K562 (cell line): ENCODE results near the gene RMND5A.

ENCODE experiments used
- CHD2 ChIP-seq: IDR thresholded peaks from 2 replicates; pipeline ENCODE4 v1.6.1; 2011; ENCODE audit warnings: low read depth, low read length
- CTCF ChIP-seq, 3 experiments: IDR thresholded peaks in 2 of 3; conservative IDR thresholded peaks in 1 of 3; 2 replicates each; pipeline ENCODE4 v1.5.1; 2011 to 2012; ENCODE audit warnings: low read length in 3 of 3, mild to moderate bottlenecking in 3 of 3, control low read depth in 2 of 3, improper control_type of control experiment in 1 of 3, inconsistent platforms in 1 of 3, low read depth in 1 of 3, mixed read lengths in 1 of 3, moderate library complexity in 1 of 3; ENCODE audit not compliant: insufficient read depth in 2 of 3
- POLR2A ChIP-seq: fragments of 450-650 bp; conservative IDR thresholded peaks from 2 replicates; pipeline ENCODE4 v1.6.1; 2016
- USF2 ChIP-seq: sonication (generic); formaldehyde crosslinking; IDR thresholded peaks from 2 replicates; pipeline ENCODE4 v1.5.0; 2020; ENCODE audit warnings: missing genetic modification reagents
- ZEB2 ChIP-seq: fragments of 450-650 bp; IDR thresholded peaks from 2 replicates; pipeline ENCODE4 v1.6.1; 2016
- ZNF124 ChIP-seq: sonication (generic); formaldehyde crosslinking; IDR thresholded peaks from 2 replicates; pipeline ENCODE4 v1.8.1; 2022; ENCODE audit warnings: missing genetic modification reagents
- ZNF354B ChIP-seq: fragments of 250-450 bp; sonication (Bioruptor Pico); IDR thresholded peaks from 2 replicates; pipeline ENCODE4 v1.4.0; 2020
- ZNF57 ChIP-seq: fragments of 450-650 bp; formaldehyde crosslinking; IDR thresholded peaks from 2 replicates; pipeline ENCODE4 v1.4.0; 2020; ENCODE audit warnings: mild to moderate bottlenecking, moderate library complexity
- TF ChIP-seq, protein P1 (sequence below): sonication (generic); formaldehyde crosslinking; IDR thresholded peaks from 2 replicates; pipeline ENCODE4 v1.8.1; 2022; ENCODE audit warnings: missing genetic modification reagents

DNA sequence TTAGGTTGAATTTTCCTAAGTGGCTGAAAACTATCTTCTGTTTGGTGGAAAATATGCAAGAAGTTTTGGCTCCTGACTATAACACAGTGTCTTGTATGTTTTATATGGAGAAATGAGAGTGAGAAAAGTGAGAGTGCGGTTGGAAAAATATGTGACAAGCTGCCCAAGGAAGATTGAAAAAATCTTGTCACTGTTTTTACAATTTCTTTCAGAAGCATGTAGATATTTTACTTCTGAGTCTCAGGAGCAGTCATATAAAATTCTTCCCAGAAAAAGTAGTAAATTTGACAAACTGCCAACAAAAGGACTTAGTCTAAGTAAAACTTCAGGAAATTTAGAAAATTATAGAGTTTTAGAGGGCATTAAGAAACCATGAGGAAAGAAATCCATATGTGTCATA lies 19.4 kb upstream of the RMND5A start:
- TF ChIP-seq CHD2, result no peak
- no peak for TF ChIP-seq CTCF (IDR thresholded peaks at IDR 0.05 in 2 of 3, conservative IDR thresholded peaks at IDR 0.05 in 1 of 3; ENCODE audit: insufficient read depth in 2 of 3, low read depth in 1 of 3, low read length in 3 of 3)
- TF ChIP-seq, protein P1, sequence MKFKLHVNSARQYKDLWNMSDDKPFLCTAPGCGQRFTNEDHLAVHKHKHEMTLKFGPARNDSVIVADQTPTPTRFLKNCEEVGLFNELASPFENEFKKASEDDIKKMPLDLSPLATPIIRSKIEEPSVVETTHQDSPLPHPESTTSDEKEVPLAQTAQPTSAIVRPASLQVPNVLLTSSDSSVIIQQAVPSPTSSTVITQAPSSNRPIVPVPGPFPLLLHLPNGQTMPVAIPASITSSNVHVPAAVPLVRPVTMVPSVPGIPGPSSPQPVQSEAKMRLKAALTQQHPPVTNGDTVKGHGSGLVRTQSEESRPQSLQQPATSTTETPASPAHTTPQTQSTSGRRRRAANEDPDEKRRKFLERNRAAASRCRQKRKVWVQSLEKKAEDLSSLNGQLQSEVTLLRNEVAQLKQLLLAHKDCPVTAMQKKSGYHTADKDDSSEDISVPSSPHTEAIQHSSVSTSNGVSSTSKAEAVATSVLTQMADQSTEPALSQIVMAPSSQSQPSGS (CRISPR knock-in tag), result no peak
- no peak for TF ChIP-seq ZNF124
- no peak for TF ChIP-seq USF2 (CRISPR knock-in tag)
- no peak for TF ChIP-seq ZEB2
- TF ChIP-seq ZNF354B (CRISPR knock-in tag), result no peak
- no peak for TF ChIP-seq ZNF57 (CRISPR knock-in tag)
- no peak for TF ChIP-seq POLR2A
